SU-DHL-6 (cell line): ENCODE measurements around the gene SBSN.
A peak's percentile ranks its signal among the peaks of the same experiment; 100 is the strongest.

Source experiments
- H2AFZ ChIP-seq: fragments of 200-600 bp; sonication (generic); 2 replicates; pipeline ENCODE4 v1.6.1; 2014; ENCODE audit warnings: low read depth, mild to moderate bottlenecking, moderate library complexity, mixed read lengths, antibody characterized with exemption, low read length; ENCODE audit not compliant: severe bottlenecking
- H3F3A ChIP-seq: fragments of 200-600 bp; shearing (Covaris generic); 2 replicates; pipeline ENCODE4 v1.6.0; 2016; ENCODE audit warnings: antibody characterized with exemption, mild to moderate bottlenecking; ENCODE audit not compliant: insufficient read depth
- H3K27ac ChIP-seq: fragments of 200-600 bp; sonication (generic); 2 replicates; pipeline ENCODE4 v1.5.1; 2016; ENCODE audit warnings: low read depth, mild to moderate bottlenecking, low read length, moderate library complexity, mixed read lengths
- H3K27me3 ChIP-seq: fragments of 200-600 bp; sonication (generic), shearing (Covaris generic); 2 replicates; pipeline ENCODE4 v1.6.0; 2014; ENCODE audit warnings: mild to moderate bottlenecking, low read length
- H3K36me3 ChIP-seq: fragments of 200-600 bp; sonication (generic); 2 replicates; pipeline ENCODE4 v1.6.1; 2014; ENCODE audit warnings: mild to moderate bottlenecking, low read length, mixed read lengths
- H3K4me2 ChIP-seq: fragments of 300-600, 200-600 bp; shearing (Covaris generic), sonication (generic); 2 replicates; pipeline ENCODE4 v1.6.0; 2014; ENCODE audit warnings: low read length, low read depth, mild to moderate bottlenecking; ENCODE audit not compliant: poor library complexity, severe bottlenecking
- H3K4me3 ChIP-seq: fragments of 200-600 bp; sonication (generic); 2 replicates; pipeline ENCODE4 v1.5.1; 2014; ENCODE audit warnings: antibody characterized with exemption, low read length, mild to moderate bottlenecking, mixed read lengths; ENCODE audit not compliant: insufficient read depth, poor library complexity, severe bottlenecking
- H3K79me2 ChIP-seq: fragments of 200-600 bp; sonication (generic); 2 replicates; pipeline ENCODE4 v1.6.1; 2014; ENCODE audit warnings: mild to moderate bottlenecking, low read length, moderate library complexity; ENCODE audit not compliant: insufficient read depth
- H3K9ac ChIP-seq: fragments of 200-600 bp; sonication (generic); 2 replicates; pipeline ENCODE4 v1.7.0; 2014; ENCODE audit warnings: mild to moderate bottlenecking, low read length
- H3K9me2 ChIP-seq: fragments of 200-600 bp; sonication (generic); replicated peaks from 2 replicates; pipeline ENCODE4 v1.6.1; 2014; ENCODE audit warnings: low read length; ENCODE audit not compliant: insufficient read depth
- H3K9me3 ChIP-seq: fragments of 200-600 bp; sonication (generic); 2 replicates; pipeline ENCODE4 v1.6.1; 2014; ENCODE audit warnings: low read length, mixed read lengths; ENCODE audit not compliant: insufficient read depth
- H4K20me1 ChIP-seq: fragments of 200-600 bp; sonication (generic); 2 replicates; pipeline ENCODE4 v1.6.1; 2014; ENCODE audit warnings: low read depth, mild to moderate bottlenecking, antibody characterized with exemption, low read length, moderate library complexity, mixed read lengths
- EZH2phosphoT487 ChIP-seq: fragments of 200-600 bp; sonication (generic), shearing (Covaris generic); conservative IDR thresholded peaks from 2 replicates; pipeline ENCODE4 v1.6.1; 2018; ENCODE audit warnings: mild to moderate bottlenecking, antibody characterized with exemption, low read length, moderate library complexity, mixed read lengths
- TF ChIP-seq, protein P1 (sequence below): fragments of 200-600 bp; sonication (generic); IDR thresholded peaks from one replicate; pipeline ENCODE4 v1.5.1; 2017; ENCODE audit warnings: antibody characterized with exemption, mild to moderate bottlenecking, low read length, moderate library complexity; ENCODE audit not compliant: insufficient read depth, poor library complexity, severe bottlenecking

Gene SBSN

GRCh38 chr19:35511337-35511736 lies 16.8 kb downstream of the SBSN start:
- Histone ChIP-seq H2AFZ (no peak overlapping the region), H4K20me1 (no peaks in the 10 kb centered on the region), H3K9me2 (no peaks in the 10 kb centered on the region), H3K79me2 (no peaks in the 10 kb centered on the region), H3K4me3 (no peak overlapping the region), H3K9ac (no peak overlapping the region), H3K27me3 (peaks cover 4% of the 10 kb centered on the region; the same call in 1 of the 2 replicates), H3K4me2 (no peak overlapping the region), H3F3A (no peaks in the 10 kb centered on the region), H3K27ac (no peak overlapping the region), H3K9me3 (no peaks in the 10 kb centered on the region), H3K36me3 (no peaks in the 10 kb centered on the region)
- no peak for TF ChIP-seq EZH2phosphoT487
- TF ChIP-seq, protein P1, sequence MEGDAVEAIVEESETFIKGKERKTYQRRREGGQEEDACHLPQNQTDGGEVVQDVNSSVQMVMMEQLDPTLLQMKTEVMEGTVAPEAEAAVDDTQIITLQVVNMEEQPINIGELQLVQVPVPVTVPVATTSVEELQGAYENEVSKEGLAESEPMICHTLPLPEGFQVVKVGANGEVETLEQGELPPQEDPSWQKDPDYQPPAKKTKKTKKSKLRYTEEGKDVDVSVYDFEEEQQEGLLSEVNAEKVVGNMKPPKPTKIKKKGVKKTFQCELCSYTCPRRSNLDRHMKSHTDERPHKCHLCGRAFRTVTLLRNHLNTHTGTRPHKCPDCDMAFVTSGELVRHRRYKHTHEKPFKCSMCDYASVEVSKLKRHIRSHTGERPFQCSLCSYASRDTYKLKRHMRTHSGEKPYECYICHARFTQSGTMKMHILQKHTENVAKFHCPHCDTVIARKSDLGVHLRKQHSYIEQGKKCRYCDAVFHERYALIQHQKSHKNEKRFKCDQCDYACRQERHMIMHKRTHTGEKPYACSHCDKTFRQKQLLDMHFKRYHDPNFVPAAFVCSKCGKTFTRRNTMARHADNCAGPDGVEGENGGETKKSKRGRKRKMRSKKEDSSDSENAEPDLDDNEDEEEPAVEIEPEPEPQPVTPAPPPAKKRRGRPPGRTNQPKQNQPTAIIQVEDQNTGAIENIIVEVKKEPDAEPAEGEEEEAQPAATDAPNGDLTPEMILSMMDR, result no peak

DNA sequence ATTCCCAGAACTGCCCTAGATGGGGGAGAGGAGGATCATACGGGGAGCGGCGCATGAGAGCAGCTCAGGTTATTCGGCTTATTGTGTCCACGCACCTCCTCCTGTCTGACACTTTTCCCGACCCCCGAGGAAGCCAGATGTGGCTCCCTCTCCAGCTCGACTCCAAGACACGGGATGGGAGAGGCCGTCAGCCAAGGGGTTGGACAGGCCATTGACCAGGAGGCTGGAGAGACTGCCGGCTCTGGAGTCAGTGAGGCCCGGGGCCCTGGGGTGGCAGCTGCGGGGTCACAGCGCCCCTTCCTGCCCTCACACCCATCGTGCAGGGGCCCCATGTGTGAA lies 17.5 kb downstream of the SBSN start:
- no peak overlapping the region for H3K4me3 ChIP-seq
- H3K9me2 ChIP-seq, result no peaks in the 10 kb centered on the region
- H2AFZ ChIP-seq, result no peak overlapping the region
- H3F3A ChIP-seq, result no peaks in the 10 kb centered on the region
- H3K36me3 ChIP-seq, result no peaks in the 10 kb centered on the region
- no peak overlapping the region for H3K9ac ChIP-seq
- H3K9me3 ChIP-seq, result no peaks in the 10 kb centered on the region
- H3K79me2 ChIP-seq, result no peaks in the 10 kb centered on the region
- peaks cover 4% of the 10 kb centered on the region; the same call in 1 of the 2 replicates for H3K27me3 ChIP-seq
- H3K27ac ChIP-seq, result no peak overlapping the region
- no peak overlapping the region for H3K4me2 ChIP-seq
- TF ChIP-seq, protein P1, result no peak
- TF ChIP-seq EZH2phosphoT487, result no peak
- H4K20me1 ChIP-seq, result no peaks in the 10 kb centered on the region

GRCh38 chr19:35509861-35510625 lies 18.1 kb downstream of the SBSN start:
- Histone ChIP-seq H2AFZ (no peak overlapping the region), H3K9me2 (no peaks in the 10 kb centered on the region), H3F3A (no peaks in the 10 kb centered on the region), H3K9ac (no peak overlapping the region), H3K4me2 (no peak overlapping the region), H3K79me2 (no peaks in the 10 kb centered on the region), H3K9me3 (no peaks in the 10 kb centered on the region), H3K27ac (no peak overlapping the region), H4K20me1 (no peaks in the 10 kb centered on the region), H3K4me3 (no peak overlapping the region), H3K27me3 (peaks cover 4% of the 10 kb centered on the region; the same call in 1 of the 2 replicates), H3K36me3 (no peaks in the 10 kb centered on the region)
- TF ChIP-seq, protein P1, result peak; percentile 96
- TF ChIP-seq EZH2phosphoT487, result 0 out of 2 replicates have a peak, but pooled peaks have one; percentile 73
